HG03575 (cell line): ENCODE measurements around the gene HOXD3.

Experiments
- ATAC-seq: cut with Tn5 transposase; IDR thresholded peaks from one replicate; pipeline ENCODE4 v1.9.1; 2021; ENCODE audit not compliant: unreplicated experiment, insufficient number of reproducible peaks, low FRiP score; ENCODE audit errors: extremely low read depth

Gene HOXD3

DNA sequence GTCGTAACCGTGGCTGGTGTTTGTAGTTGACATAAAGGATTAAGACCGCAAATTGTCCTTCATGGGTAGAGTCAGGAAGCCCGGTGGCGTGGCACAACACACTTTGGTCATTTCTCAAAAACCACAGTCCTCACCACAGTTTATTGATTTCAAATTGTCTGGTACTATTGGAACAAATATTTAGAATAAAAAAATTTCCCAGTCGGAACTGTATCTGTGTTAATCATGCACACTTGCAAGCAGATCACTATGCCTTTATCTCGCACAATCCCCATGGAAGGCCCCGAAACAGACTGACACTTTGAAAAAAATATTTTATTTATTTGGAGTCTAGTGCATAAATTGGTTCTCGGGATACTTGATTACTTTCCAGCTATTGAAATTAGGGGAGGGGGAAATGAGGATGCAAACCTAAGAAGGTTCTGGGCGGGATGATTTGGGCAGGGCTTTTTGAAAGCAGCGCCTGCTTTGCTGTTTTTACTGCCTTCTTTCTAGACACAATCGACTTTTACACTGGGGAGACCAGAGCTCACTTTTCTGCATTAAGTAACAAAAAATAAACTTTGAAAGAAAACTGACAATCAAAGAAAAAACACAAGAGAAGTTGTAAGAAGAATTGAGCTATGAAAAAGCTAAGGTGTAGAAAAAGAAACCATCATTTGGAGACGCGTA, 15.9 kb downstream of the HOXD3 start:
- no peak for ATAC-seq

DNA sequence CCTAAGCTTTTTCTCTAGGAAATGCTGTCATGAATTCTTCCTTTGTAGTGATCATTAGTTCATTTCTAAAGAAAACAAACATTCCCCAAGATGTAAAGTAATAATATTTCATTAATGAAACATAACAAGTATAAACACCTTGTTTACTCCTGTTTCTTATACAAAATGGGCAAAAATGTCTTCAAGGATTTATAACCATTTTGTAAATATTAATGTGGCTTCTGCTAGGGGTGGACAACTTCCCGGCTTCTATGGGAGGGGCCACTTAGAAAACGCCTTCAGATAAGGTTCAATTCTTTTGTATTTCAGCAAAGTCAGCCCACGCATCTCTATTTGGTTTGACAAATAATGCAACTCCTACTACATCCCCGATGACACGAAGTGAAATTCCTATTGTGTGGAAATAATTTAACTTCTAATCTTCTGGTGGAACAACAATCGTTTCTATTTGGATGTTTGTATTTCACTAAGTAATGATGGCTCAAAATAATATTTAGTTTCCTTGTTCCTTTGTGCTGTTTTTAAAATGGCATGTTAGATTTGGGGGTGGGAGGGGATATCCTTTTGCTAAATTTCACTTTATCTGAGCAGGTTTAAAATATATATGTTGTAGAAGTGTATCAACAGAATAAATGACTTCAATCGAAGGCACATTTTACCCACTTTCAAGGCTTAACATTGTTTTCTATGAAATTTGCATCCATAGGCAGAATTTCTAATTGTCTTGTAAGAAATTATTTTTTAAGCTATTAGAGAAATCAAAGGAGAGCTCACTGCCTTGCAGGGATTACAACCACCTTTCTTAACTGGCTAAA, 16.7 kb downstream of the HOXD3 start:
- ATAC-seq: no peak

DNA sequence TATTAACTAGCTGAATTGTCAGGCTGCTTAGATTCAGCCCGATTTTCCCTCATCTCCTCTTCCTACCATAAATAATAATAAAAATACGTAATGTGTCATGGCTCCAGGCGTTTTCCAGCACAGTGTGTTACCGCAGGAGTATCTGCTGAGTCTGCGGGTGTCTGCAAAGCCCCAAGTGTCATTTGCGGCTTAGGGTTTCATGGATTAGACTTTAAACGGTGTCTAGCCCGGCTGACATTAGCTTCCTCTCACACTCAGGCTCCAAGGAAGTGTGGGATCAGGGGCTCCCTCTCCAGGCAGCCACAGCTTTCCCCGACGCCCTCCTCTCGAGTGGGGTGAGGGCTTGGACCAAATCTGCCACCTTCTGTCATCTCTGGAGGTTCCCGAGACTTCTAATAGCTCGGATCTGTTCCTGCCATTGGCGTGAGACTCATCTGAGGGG, 17.3 kb downstream of the HOXD3 start:
- no peak for ATAC-seq

DNA sequence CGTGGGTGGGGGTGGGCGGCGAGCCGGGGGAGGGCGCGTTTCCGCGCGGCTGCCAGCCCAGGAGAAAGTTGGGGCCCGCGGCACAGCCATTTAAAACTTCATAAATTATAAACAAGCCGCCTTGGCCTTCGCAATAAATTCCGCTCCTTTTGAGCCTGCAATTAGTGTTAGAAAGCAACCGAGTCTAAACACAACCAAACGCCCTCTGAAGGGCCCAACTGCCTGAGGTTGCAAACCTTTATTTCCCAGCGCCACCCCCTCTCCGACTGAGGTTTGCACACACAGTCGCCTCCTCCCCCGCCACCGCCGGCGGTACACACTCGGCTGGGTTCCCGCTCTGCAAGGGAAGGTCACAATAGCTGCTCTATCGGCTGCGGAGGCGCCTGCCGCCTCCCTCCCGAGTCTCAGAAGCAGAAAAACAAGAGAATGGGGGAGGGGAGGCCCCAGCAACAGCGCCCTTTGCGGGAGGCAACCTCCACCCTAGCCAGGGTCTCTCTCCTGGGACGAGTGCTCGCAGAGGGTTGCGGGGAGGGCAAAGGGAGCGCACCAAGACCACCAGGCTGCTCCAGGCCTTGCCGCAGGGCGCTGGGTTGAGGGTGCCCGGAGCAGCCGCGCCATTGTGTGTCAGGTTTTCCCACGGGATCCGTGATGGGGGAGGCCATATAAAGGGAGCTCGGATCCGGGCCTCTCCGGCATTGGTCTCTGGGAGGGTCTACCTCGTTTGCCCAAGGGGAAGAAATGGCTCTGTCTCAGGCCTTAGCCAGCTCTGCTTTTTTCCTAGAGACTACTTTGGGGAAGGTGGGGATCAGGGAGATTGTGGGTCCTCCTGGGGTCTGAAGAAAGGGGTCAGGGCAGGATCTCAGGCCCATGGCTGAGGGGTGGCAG, 18.0 kb downstream of the HOXD3 start:
- ATAC-seq: no peak

DNA sequence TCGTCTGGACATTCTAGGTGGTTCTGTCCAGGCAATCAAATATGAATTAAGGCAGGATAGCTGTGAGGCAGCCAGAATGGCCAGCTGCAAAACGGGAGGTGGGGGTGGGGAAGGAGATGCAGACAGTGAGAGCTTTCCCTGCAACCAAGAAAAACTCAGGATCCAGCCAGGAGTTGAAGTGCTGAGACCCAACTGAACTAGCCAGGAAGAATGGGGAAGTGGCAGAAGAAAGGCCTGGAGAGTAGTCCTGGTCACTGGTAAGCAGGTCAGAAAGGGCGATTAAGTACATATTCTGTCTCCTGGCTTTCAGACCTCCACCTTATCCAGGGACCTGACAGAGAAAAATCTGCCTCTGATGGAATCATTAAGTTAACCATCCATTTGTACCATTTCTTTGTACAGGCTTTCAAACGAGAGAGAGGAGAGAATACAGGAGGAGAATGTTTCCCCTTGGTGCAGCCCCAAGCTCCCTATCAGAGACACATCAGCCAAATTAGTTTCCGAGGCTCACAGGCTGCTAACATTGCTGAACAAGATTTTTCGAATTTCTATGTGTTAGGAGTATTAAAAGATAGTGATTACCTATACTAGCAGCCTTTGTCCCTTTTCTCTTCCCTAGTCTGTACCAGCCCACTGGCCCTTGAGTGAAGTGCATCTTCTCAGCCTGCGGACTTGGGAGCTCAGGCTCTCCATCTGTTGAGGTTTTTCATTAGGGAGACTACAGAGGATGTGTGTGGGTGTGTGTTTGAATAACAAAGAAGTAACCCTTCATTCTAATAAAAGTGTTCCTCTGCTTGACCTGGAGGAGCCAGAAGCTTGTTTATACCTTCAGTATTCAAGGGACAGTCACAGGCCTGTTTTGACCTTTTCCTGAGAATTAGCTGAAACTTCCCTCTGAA, 18.9 kb downstream of the HOXD3 start:
- no peak for ATAC-seq

DNA sequence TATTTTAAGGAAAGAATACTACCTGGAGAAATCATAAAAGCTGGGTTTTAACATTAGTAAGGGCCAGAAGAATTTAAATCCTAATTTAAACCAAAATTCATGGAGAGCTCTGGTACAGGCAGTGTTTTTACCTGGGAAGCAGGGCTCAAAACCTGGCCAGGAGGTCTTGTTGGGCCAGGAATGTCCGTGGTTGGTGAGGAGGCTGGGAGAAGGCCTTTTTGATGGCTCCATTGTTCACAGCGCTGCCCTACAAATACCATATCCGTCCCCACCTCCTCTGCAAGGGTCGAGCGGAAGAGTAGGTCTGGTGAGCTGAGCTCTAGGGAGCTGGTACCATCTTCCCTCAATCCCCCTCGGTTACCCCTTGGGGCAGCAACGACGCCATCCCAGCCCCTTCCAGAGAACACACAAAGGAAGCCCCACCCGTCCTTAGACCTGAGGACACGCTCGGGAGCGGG, 20.5 kb downstream of the HOXD3 start:
- ATAC-seq: no peak

DNA sequence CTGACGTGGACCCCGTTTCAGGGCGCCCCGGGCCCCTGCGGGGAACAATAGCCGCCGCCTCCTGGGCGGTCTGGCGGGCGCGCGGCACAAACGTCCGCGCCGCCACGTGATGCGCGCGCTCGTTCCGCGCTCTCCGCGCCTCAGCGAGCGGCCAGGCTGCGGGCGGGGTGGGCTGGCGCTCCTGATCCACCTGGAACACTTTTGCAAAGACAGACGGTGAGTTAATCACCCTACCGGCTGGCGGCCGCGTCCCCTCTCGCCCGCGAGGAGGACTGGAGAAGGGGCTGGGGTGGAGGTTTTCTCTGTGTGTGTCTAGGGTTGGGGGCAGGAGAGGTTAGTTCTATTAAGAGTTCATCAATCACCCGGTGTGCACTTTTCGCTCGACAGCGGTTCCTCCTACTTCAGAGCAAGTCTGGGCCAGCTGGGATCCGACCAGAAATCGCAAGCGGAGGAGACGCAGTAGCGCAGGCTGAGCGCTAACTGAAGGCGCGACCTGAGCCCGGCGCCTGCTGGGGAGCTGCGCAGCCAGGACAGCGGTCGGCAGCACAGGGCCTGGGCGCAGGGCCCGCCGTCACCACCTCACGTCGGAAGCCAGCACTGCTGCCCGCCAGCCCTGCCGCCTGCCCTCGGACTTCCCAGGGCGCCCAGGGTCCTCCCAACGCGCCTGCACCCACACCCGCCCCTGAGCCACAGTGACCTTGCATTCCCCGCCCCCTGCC, 21.1 kb downstream of the HOXD3 start:
- ATAC-seq: no peak

DNA sequence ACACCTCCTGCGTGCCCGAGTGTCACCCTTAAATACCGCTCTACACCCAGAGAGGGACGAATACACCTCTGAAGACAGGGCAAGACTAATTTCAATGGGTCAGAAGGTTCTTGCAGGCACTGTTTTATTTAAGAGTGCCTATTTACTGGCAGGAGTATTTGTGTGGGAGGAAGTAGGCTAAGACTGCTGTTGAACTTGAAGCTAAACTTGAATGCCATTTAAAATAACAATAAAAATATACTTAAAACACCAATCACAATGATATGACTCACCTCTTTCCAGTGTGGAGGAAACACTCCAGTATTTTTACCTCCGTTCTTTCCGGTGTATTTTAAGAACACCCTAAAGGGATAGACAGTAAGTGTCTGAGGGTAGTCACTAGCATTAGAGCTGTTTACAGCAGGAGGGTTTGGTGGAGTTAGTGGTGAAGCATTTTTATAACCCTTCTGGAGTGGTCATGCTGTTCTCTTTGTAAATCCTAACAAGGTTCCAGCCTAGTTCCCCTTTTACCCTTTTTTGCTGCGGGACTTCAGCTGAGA, 21.7 kb downstream of the HOXD3 start:
- no peak for ATAC-seq

DNA sequence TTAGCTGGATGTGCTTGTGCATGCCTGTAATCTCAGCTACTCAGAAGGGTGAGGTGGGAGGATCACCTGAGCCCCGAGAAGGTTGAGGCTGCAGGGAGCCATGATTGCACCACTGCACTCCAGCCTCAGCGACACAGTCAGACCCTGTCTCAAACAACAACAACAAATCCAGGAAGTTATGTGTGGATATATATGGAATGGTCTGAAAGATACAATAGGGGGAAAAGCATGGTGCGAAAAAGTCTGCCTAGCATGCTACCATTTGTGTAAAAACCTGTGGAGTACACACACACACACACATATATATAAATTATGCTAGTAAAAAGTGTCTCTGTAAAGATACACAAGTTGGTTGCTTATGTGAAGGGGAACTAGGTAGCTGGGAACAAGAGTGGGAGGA, 24.4 kb downstream of the HOXD3 start:
- ATAC-seq: no peak

DNA sequence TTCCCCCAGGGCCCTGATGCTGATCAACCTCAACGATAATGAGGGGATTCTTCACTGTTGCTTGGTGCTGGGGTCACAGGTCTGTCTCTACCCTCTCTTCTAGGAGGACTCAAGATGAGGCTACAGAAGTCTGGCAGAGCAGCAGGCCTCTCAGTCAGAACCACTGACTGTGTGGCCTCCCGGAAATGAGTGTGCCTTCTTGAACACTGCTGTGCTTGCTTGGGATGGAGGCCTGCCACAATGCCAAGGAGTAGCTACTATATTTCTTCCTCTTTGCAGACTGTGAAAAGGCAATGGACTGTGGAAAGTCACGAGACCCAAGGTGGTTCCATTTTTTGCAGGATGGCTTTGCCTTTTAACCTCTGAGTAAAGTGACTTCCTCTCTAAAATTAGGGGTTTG, 25.6 kb downstream of the HOXD3 start:
- no peak for ATAC-seq

DNA sequence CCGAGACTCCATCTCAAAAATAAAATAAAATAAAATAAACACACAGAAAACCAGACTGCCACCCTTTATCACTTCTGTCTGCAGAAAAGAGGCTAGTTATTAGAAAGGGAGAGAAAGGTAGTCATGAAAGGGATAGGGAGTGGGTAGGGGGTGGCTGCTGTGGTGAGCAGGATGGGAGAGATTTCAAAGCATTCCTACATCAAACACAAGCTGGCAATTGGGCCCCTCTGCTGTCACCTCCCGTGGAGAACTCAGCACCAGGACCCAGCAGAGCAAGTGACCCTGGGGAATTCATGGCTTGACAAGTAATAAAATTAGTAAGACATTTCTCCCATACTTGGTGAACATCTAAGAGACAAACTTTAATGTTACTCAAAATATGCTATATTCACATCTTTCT, 27.6 kb downstream of the HOXD3 start:
- no peak for ATAC-seq

DNA sequence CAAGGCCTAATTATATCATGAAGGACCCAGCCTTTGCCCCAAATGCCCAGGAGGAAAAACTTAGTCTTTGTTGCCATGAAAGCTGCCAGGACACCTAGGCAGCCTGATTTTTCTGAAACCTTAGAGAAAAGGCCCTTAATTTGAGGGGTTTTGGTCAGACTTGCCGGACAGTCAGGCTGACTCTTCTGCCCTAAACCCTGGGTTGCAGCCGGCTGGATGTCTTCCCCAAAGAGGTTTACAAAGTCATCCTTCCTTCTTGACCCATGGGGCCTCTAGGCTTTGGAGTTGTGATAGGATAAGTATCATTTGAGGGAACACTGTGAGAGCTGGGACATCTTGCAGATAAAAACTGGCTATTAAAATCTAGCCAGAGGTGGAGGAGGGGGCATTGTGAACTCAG, 28.9 kb downstream of the HOXD3 start:
- ATAC-seq: no peak

DNA sequence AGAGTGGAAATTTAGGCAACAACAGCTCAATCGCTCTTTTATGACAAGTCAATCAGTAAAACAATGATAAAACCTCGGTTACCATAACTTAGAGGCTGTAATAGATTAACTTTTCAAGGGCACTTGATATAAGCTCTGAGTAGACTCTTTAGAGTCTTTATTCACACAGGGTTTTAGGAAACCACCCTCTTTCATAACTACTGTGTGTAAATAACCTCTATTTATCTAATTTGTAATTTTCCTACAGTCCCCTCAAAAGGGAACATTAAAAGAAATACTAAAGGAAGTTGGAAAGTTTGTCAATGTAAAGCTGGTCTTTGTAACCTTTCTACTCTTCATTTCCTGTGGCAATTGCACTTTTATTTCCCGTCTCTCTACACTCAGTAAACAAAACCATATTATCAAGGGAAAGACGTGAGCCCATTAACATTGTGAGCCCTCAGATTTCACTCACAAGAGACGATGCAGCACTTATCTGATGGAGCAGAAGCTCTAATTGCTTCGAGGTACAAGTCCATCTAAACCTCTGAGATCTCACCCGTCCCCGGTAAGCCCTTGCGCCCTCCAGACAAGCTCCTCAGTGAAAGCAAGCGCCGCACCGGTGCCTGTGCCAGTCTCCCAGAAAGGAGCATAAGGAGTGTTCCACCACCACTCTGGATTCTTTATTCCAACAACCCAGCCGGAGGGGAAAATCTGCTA, 30.2 kb downstream of the HOXD3 start:
- ATAC-seq: no peak

DNA sequence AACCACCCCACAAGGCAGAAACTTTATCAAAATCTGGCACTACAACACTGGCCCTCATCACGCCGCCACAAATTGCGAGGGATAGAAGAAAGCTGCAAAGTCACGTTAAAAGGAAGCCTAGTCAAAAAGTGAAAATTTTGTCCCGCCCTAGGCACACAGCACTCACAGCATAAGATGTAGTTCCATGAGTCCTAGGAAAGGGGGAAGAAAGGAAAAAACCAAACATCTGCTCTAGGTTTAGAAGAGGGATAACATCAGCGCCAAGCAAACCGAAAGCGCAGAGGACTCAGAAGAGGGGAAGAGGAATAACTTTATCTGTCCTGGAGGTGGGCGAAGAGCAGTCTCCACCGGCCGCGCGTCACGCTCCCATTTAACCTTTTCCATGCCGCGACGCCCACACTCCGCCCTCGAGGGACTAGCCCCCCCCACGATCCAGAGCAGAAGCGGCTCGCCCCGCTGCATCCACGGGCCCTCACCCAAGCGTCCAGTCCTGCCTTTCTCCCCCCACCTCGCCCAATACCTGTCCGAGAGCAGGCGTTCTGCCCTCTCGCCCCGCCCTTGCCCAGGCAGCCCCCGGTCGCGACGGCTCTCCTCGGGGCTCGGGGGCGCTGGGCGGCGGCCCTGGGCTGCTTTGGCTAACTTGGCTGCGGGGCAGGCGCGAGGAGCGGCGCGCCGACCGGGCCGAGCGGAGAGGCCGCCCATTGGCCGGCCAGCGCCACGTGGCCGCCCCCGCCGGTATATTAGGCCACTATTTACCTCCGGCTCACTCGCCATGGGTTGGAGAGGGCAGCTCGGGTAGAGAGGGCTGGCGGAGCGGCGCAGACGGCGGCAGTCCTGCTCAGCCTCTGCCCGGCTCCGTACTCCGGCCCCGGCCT, 31.0 kb downstream of the HOXD3 start, which contains the start of gene HOXD1:
TSS of gene HOXD1 (plus strand) at position 770 of the 875 bp plus-strand sequence. CDS start 134 bp downstream, outside the sequence.
- no peak for ATAC-seq

DNA sequence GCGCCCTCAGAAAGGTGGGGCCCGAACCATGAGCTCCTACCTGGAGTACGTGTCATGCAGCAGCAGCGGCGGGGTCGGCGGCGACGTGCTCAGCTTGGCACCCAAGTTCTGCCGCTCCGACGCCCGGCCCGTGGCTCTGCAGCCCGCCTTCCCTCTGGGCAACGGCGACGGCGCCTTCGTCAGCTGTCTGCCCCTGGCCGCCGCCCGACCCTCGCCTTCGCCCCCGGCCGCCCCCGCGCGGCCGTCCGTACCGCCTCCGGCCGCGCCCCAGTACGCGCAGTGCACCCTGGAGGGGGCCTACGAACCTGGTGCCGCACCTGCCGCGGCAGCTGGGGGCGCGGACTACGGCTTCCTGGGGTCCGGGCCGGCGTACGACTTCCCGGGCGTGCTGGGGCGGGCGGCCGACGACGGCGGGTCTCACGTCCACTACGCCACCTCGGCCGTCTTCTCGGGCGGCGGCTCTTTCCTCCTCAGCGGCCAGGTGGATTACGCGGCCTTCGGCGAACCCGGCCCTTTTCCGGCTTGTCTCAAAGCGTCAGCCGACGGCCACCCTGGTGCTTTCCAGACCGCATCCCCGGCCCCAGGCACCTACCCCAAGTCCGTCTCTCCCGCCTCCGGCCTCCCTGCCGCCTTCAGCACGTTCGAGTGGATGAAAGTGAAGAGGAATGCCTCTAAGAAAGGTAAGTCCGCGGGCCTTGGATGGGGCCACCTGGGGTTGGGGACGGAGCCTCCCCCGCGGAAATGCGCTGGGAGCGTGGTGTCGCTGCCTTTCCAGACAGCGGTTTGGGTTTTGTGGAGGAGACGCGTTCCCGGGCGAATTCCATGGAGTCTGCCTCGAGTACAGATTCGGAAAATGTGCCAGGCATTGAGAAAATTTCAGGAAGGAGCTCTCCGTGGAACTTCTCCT, 31.9 kb downstream of the HOXD3 start:
- ATAC-seq: no peak
